Urinary bladder (tissue), 4 donors: ENCODE results near the gene KCTD3. TPM values are rescaled to one million over a fixed set of nuclear protein-coding genes. Genes with fewer than 3 reads are reported as not detected.

ENCODE experiments used
- DNase-seq: peaks from one replicate; pipeline ENCODE4 v3.0.0-alpha.2; 2015; ENCODE audit errors: extremely low spot score
- H3K27ac ChIP-seq: one replicate; pipeline ENCODE4 v1.5.1; 2013; ENCODE audit warnings: low read depth, mild to moderate bottlenecking, moderate library complexity
- H3K36me3 ChIP-seq: one replicate; pipeline ENCODE4 v1.6.1; 2013; ENCODE audit warnings: mild to moderate bottlenecking, moderate library complexity; ENCODE audit not compliant: insufficient read depth
- H3K4me1 ChIP-seq: one replicate; pipeline ENCODE4 v1.6.1; 2013; ENCODE audit warnings: mild to moderate bottlenecking, moderate library complexity; ENCODE audit not compliant: insufficient read depth
- H3K4me3 ChIP-seq: one replicate; pipeline ENCODE4 v1.5.1; 2013; ENCODE audit warnings: low read depth, low read length
- WGBS: extraction: QIAGEN DNeasy Blood & Tissue Kit; methylation state at CpG from one replicate; pipeline ENCODE4 v1.1.7; 2013; 5-methylcytosine and 5-hydroxymethylcytosine counted together
- polyA plus RNA-seq: library from polyadenylated mRNA; stranded (reverse); fragments of 200-250 nt; gene quantifications from one replicate; pipeline ENCODE4 v1.2.3, GENCODE V29; 2013
- small RNA-seq: library from RNA; depleted of rRNA; stranded (forward); fragments of <200 nt; gene quantifications from one replicate; pipeline ENCODE3, GENCODE V24; 2014
- total RNA-seq: library from RNA; depleted of rRNA; stranded (reverse); fragments of >200 nt; gene quantifications from one replicate; pipeline ENCODE4 v1.2.3, GENCODE V29; 2014
- donor health status: healthy with polysubstance abuse.
- donor health status: healthy.

The KCTD3 gene
- total and polyA plus RNA-seq, 2 donors, result 37.8 to 93.6 TPM

DNA sequence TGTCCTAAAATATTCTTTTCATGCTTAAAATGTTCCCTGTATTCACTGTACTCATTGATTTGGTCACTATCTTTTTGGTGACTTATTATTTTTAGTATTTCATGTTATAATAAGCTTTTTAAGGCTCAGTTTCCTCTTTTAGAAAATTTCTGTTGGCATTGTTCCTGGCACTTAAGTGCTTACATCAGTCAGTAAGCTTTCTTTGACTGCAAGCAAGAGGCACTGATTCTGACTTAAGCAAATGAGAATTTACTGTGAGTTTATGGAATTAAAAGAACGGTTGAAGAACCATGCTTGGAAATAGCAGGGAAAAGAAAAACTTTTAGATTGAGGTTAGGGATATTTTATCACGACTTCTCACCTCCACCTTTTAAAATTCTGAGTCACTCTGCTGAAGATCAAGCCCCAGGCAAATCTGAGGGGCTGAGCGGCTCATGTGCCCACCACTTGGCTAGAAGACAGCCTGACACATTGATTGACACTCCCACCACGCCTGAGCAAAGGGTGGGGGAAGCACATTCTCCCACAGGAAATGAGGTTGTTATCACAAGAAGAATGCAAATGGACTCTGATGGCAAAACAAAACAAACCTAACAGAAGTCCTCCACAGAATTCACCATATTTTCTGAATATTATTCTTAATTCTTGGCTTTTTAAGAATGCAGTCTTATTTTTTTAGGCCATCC is 102.8 kb downstream of the KCTD3 start:
- 29% methylated on average over 4 of the region's 4 CpGs for WGBS
- Histone ChIP-seq H3K4me3 (no peak overlapping the region), H3K4me1 (no peaks in the 10 kb centered on the region), H3K36me3 (no peaks in the 10 kb centered on the region), H3K27ac (no peak overlapping the region)
- no peak for DNase-seq

Small RNA genes lying within 50 kb of the gene (small RNA-seq; reads per million reads assigned to genes)
- gene RF00108, result 0.24 reads per million
